ENCODE results near the gene EXD3.

Gene EXD3

DNA sequence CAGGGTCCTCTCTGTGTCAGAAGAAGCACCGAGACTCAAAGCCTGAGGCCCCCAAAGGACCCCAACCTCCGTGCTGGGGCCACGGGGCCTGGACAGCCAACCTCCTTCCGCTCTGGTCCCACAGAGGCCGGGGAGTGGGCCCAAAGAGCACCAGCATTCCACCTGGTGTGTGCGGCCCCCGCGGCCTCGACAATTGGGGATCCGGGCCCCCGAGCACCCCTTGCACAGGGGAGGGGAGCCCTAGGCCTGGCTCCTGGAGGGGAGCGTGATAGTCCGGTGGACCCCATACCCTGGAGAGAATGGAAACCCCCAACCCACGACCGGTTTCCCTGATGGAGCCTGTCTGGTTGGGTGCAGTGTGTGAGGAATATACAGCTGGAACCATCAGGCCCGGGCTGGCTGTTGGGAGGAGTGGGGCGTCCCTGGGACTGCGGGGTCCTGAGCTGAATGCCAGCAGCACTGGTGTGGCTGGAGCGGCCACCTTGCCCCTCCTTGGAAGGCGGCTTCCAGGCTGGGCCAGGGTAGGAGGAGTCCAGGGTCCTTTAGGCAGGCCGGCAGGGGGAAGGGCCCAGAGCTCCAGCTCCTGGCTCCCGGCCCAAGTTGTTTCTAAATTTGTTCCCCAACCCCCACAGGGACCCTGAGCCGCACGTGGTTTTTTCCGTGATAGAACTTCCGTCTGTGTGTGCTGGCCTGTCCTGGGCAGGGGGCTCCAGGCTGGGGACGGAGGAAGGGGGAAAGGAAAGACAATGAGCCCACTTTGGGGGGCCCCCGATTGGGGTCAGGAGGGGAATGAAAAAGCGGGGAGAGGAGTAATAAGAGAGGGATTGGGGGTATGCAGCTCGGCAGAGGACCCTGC is 146.3 kb downstream of the EXD3 start:
- DNase-seq (ENCODE audit: low read depth in 3 of 3, low spot score in 1 of 3): no peak

DNA sequence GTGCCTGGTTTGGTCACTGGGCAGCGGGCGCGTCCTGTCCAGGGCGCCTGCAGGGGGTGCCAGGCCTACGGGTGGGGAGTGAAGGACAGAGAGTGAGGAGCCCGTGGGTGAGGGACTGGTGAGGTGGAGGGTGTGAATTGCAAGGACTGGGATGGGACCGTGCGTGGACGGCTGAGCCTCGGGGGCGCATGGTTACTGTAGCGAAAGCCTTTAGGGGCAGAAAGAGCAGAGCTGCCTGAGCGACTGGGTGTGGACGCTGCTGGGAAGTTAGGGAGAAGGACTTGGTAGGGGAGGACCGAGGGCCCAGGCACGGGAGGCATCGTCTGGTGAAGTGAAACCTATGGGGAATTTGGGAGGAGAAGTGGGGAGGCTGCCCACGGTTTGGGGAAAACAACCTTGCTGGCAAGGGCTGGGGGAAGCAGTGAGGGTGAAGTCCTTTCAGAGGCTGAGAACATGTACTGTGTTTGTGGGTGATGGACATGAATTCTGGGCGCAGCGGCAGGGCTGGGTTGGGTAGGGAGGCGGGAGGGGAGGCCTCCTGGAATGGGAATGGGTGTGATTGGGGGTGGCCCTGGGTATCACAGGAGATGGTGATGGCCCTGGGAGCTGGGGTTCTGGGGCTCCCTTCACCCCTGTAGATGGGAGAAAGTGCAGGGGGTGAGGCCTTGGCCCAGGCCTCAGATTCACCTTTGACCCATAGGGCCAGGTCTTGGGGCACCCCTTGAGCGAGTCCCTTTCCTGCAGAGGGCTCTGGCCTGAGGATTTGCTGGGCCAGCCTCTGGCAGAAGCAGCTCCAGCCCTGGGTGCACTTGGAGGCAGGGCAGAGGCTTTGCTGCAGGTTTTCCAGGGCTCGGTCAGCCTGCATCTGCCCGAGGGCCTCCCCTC is 147.1 kb downstream of the EXD3 start:
- no peak for DNase-seq (ENCODE audit: low read depth in 3 of 3, low spot score in 1 of 3)

DNA sequence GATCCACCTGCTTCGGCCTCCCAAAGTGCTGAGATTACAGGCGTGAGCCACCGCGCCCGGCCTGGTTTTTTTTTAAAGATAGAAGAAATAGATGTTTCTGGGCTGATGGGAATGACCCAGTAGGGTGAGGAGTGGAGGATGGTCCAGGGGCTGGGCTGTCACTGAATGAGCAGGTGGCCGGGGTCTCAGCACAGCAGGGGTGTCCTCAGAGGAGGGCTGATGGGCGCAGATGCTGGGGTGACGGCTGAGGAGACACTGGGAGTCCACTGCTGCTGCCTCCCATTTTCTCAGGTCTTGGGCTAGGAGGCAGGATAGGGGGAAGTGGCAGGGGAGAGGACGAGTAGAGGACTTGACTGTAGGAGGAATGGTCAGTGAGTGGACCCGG is 147.8 kb downstream of the EXD3 start:
- no peak for DNase-seq (ENCODE audit: low read depth in 3 of 3, low spot score in 1 of 3)

DNA sequence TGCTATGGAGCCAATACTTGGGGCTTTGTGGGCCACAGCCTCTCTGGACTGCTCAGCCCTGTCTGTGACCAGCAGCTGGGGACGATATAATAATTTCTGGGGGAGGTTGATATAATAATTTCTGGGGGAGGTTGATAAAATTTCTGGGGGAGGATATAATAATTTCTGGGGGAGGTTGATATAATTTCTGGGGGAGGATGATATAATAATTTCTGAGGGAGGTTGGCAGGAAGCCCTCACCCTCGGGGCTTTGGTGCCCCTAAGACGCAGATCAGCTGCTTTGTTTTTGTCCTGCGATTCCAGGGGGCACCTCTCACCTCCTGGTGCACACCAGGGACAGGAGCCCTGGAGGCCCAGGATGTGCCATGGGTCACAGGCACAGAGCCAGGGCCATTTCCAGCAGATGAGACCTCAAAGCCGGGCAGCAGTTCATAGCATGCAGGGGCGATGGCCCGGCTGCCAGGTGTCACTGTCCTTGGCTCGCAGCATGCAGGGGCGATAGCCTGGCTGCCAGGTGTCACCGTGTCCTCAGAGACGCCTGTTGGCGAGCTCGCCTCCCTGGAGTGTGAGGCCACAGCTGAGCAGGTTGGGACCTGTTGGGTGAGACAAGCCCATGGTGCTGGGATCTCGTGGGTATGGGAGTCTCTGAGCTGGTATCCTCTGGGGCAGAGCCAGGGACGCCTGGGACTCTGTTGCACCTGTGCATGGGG is 149.2 kb downstream of the EXD3 start:
- DNase-seq (ENCODE audit: low read depth in 3 of 3, low spot score in 1 of 3): no peak

DNA sequence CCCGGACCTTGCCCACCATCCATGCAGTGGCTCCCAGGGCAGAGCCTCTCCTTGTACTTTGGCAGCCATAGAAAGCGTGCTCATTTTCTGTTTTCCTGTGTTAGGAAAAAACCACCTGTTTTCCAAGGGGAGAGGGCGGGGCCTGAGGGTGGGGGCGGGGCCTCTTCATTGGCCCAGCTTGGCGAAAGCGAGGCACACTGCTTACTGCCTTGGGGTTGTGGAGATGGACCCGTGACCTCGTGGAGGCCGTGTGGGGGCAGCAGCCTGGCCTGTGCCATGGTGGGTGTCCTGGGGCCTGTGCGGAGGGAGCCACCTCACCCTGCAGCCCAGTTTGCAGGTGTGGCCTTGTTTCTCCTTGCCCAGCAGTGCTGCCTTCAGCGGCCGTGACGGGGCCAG is 149.9 kb downstream of the EXD3 start:
- DNase-seq (ENCODE audit: low read depth in 3 of 3, low spot score in 1 of 3): no peak

DNA sequence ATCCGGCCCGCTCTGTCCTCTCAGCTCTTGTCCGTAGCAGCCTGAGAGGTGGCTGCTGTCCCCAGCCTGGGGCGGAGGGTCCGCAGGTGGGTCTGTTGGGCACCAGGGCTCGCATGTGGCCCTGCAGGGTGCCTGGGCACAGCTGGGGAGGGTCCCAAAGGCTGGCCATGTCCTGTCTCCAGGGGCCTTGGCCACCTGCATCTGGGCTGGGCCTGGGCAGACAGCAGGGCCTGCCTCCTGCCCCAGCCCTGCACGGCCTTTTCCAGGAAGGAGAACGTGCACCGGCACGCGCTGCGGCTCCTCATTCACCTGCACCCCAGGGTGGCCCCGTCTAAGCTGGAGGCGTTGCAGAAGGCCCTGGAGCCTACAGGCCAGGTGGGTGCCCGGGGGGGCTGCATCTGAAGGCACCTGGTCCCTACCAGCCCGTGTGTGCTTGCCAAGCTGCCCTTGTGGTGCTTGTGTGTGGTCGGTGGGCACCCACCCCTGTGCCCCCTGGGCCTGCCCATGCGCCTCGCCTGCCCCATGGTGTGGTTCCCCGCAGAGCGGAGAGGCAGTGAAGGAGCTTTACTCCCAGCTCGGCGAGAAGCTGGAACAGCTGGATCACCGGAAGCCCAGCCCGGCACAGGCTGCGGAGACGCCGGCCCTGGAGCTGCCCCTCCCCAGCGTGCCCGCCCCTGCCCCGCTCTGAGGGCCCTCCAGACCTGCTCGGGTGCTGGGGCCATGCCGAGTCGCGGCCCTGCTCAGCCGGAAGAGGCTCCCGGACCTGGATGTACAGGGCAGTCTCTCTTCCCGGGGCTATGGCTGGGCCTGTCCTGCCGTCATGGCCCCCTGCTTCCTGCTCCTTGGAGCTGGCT is 150.5 kb downstream of the EXD3 start:
- no peak for DNase-seq (ENCODE audit: low read depth in 3 of 3, low spot score in 1 of 3)

DNA sequence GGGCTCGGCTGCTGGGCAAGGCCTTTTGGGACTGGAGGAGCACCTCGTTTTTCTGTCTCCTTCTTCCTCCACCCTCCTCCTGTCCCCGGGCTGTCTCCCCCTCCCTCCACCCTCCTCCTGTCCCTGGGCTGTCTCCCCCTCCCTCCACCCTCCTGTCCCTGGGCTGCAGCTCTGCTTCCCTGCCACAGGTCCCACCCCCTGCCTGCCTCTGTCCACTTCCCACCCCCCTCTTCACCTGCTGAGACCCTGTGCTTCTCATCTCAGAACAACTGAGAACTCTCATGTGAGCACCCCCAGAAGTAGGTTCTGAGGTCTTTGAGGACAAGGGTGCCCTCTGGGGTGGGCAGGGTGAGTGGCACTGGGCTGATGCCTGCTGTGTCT is 151.3 kb downstream of the EXD3 start:
- no peak for DNase-seq (ENCODE audit: low read depth in 3 of 3, low spot score in 1 of 3)

DNA sequence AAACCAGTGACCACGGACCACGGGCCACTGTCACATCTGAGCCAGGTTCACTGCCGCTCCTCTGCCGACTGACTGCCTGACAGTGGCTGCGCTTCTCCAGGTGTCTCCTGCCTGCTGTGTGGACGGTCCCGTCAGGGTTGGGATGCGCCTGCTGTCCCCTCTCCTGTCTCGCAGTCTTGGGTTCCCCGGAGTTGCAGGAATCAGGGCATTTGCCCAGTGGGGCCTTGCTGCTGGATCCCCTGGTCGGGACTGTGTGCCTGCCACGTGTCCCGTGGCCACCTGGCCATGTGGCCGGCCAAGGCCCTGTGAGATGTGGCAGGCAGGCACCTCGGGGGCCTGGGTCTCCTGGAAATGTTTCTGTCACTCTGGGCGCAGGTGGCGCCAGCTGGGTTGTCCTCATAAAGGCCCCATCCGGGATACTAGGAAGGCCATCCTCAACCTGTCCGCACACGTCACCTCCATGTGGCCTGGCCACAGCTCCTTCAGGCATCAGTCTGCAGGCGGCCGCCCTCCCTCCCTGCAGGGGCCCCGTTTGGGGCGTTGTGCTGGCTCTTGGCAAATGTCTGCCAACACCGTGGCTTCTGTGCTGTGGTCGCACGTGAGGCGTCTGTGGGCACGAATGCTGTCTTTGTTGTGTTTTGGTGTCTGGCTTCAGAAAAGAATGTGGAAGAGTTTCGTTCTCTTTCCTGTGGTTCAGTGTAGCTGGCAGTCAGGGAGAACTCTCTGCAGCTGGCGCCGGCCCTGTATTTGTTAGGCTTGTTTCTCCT is 151.8 kb downstream of the EXD3 start:
- no peak for DNase-seq (ENCODE audit: low read depth in 3 of 3, low spot score in 1 of 3)

DNA sequence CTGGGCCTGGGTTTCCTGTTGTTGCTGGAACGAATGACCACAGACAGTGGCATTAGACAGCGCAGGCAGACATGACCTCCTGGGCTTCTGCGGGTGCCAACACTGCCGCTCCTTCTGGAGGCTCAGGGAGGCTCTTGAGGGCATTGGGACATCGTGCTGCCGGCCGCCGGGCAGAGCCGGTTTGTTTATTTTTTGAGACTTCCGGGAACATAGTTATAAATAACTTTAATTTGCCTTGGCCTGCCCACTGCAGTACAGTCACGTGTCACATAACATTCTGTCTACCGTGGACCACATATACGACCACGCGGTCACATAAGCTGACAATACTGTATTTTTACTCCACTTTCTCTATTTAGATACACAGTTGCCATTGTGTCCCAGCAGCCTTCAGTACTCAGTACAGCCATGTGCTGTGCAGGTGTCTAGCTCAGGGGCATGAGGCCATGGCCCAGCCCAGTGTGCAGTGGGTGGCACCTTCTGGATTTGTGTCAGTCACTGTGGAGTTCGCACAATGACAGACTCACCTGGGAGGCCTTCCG is 153.7 kb downstream of the EXD3 start:
- DNase-seq (ENCODE audit: low read depth in 3 of 3, low spot score in 1 of 3): no peak

DNA sequence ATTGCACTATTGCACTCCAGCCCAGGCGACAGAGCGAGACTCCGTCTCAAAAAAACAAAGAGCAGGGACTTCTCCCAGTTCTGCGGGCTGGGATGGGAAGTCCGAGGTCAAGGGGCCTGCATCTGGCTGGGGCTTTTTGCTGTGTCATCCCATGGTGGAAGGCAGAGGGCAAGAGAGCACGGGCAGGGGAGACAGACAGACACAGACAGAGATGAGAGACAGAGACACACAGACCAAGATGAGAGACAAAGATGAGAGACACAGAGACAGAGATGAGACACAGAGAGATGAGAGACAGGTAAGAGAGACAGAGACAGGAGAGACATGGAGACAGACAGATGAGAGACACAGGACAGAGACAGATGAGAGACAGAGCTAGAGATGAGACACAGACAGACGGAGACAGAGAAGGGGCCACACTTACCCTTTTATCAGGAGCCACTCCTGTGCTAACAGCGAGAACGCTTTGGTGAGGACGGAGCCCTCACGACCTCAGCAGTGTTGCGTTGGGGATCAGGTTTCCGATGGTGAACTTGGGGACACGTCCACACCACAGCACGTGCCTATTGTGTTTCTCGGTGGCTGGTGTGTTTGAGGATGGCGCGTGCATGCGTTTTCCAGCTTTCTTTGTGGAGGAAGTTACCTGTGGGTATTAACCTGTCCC is 154.3 kb downstream of the EXD3 start:
- DNase-seq (ENCODE audit: low read depth in 3 of 3, low spot score in 1 of 3): no peak

DNA sequence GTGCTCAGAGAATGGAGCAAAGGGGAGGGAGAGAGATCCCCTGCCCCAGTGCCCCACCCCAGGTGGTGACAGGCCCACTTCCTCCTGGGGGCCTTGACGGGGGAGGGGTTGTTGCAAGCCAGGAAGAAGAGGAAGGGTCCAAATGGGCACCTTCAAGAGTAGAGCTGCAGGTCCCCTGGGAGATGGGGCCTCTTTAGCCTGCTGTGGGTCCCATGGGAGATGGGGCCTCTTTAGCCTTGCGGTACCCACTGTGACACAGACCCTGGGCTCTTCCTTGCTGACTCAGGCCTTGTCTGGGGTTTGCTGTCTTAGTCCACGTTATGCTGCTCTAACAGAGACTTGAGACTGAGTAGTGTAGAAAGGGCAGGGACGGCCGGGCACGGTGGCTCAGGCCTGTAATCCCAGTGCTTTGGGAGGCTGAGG is 155.0 kb downstream of the EXD3 start:
- no peak for DNase-seq (ENCODE audit: low read depth in 3 of 3, low spot score in 1 of 3)

DNA sequence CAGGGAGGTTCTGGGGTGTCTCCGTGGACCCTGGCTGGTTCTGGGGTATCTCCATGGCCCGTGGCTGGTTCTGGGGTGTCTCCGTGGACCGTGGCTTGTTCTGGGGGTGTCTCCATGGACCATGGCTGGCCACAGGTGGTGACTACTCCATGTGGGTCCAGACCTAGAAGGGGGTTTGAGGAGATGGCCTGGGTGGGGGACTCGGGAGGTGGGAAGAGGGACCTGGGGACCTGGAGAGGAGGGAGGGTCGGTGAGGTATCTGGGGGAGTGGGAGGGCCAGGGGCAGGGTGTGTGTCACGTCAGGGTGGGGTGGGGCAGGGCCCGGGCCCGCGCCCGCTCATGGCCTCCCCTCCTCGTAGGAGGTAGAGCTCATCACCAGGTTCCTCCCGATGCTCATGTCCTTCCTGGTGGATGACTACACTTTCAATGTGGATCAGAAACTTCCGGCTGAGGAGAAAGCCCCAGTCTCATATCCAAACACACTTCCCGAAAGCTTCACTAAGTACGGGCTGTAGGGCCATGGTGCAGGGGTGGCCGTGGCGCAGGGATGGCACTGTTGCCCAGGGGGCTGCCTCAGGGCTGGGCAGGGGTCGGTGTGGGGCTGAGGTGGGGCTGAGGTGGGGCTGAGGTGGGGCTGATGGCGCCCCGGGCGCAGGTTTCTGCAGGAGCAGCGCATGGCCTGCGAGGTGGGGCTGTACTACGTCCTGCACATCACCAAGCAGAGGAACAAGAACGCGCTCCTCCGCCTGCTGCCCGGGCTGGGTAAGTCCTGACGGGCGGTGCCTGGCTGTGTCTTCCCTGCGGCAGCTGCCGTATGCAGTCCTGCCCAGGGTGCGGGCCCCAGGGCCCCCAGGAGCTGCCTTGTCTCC is 156.1 kb downstream of the EXD3 start:
- DNase-seq (ENCODE audit: low read depth in 3 of 3, low spot score in 1 of 3): no peak

DNA sequence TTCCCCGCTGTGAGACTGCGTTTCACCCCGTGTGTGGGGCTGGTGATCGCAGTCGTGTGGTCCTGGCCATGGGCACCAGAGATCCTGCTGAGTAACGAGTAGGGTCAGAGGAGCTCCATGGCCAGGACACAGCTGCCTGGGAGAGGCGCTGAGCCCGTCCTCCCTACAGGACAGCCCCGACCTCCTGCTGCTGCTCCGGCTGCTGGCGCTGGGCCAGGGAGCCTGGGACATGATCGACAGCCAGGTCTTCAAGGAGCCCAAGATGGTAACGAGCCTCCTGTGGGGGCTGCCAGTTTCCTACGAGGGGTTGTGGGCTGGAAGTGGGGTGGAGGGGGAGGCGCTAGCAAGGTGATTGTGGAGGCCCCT is 156.8 kb downstream of the EXD3 start:
- no peak for DNase-seq (ENCODE audit: low read depth in 3 of 3, low spot score in 1 of 3)

DNA sequence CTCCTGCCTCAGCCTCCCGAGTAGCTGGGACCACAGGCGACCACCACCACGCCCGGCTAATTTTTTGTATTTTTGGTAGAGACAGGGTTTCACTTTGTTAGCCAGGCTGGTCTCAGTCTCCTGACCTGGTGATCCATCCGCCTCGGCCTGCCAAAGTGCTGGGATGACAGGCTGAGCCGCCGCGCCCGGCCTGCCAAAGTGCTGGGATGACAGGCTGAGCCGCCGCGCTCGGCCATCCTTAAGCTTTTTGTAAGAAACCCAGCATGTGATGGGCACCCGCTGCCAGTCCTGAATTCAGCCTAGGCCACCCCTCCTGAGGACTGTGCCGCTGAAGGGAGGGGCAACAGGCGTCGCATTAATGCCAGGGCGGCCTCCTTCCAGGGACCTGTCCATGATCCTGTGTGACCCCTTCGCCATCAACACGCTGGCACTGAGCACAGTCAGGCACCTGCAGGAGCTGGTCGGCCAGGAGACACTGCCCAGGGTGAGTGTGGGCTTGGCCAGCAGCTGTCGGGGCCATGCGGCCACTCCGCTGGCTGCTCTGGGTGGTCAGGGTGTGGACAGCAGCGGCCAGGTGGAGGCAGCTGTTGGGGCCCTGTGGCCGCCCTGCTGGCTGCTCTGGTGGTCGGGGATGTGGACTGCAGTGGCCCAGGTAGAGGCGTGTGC is 157.3 kb downstream of the EXD3 start:
- no peak for DNase-seq (ENCODE audit: low read depth in 3 of 3, low spot score in 1 of 3)

DNA sequence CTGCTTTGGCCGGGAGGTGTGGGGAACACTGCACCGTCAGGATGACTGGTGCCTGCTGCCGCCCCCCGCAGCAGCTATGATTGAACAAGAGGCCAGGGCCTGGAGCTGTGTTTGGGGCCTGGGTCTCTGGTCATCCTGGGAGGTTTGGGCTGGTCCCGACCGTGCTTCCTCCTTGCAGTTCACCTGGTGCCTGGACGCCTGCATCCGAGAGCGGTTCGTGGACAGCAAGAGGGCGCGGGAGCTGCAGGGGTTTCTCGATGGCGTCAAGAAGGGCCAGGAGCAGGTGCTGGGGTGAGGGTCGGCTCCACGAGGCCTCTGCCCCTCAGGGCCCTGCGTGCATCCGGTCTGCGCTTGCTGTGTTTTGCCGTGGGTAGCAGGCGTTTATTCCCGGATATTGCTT is 158.9 kb downstream of the EXD3 start:
- DNase-seq (ENCODE audit: low read depth in 3 of 3, low spot score in 1 of 3): no peak

DNA sequence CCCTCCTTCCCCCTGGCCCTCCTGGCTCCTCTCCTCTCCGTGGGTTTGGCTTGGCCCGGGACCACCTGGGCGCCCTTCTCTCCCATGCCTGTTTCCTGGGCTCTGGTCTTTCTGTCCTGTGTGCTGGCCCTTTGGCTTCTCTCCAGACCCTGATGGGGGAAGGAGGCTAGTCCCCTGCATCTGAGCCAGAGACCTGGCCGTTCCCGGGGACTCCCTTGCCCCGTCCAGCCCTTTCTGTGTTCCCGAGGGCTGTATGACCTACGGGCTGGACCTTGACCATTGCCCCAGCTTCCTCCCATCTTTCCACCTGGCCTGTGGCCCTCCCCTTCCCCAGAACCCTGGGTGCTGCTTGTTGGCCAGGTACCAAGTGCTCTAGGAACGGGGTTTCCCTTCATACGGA is 159.5 kb downstream of the EXD3 start:
- DNase-seq (ENCODE audit: low read depth in 3 of 3, low spot score in 1 of 3): no peak

DNA sequence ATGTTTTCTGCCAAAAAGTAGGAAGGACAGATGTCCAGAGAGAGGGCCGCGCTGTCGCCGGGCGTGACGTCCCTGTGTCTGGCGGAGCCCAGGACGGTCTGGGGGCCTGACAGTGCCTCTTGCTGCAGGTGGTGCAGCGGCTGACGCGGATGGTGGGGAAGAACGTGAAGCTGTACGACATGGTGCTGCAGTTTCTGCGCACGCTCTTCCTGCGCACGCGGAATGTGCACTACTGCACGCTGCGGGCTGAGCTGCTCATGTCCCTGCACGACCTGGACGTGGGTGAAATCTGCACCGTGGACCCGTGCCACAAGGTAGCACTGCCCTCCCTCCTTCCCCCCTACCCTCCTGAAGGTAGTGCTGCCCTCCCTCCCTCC is 160.1 kb downstream of the EXD3 start:
- no peak for DNase-seq (ENCODE audit: low read depth in 3 of 3, low spot score in 1 of 3)

Data from stimulated activated CD4-positive, alpha-beta T cell treated with anti-CD3 and anti-CD28 coated beads, TNF-alpha, amount 100 ng/mL, for 1 hour (primary cell).